ENCODE measurements around the gene JCHAIN. TPM values are rescaled to one million over a fixed set of nuclear protein-coding genes. Genes with fewer than 3 reads are reported as not detected.

The JCHAIN gene
- total and polyA plus RNA-seq, 2 of the 13 experiments (the other 11 are each of a cell fraction or from before 2014, with no cell fraction given), result not detected

DNA sequence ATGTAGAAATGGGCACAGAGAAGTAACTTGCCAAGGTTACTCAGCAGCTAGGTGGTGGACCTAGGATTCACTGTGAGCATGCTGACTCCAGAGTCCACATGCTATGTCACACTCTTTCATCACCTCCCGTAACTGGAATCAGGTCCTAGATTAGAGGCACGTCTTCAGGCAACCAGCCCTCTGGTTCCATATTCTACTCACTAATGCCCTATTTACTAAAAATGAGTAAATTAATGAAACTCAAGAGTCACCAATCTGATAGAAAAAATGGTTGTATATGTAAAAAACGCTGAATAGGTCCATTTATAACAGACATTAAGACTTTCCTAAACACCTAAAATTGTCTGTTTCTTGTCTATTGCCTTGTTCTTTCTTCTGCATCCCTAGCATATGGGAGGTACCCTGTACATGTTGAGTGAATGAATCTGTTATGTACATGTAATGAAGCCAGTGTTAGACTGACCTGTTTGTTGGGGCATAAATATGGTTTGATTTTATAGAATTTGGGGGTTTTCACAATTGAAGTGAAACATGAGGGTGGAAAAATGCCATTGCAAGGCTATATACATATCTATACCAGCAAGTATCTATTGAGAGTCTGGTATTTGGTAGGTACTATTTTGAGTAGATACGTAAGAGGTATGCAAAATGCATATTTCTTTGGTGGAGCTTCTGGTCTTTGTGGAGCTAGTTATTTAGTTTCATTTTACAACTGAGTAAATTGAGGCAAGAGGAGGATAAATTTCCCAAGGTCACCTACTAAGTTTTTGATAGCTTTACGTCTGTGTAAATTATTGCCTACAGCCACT lies 48.0 kb upstream of the JCHAIN start (continued):
- TF ChIP-seq ATRX (CRISPR knock-in tag; IDR thresholded peaks at IDR 0.05; ENCODE audit: borderline replicate concordance), result no peak
- no peak for TF ChIP-seq SUZ12 (IDR thresholded peaks at IDR 0.05; ENCODE audit: low read depth, low read length)
- TF ChIP-seq AHR (CRISPR knock-in tag; IDR thresholded peaks at IDR 0.05), result no peak
- no peak for TF ChIP-seq LCORL (IDR thresholded peaks at IDR 0.05)
- no peak for TF ChIP-seq LCORL (CRISPR knock-in tag; IDR thresholded peaks at IDR 0.05)
- TF ChIP-seq, protein P1, sequence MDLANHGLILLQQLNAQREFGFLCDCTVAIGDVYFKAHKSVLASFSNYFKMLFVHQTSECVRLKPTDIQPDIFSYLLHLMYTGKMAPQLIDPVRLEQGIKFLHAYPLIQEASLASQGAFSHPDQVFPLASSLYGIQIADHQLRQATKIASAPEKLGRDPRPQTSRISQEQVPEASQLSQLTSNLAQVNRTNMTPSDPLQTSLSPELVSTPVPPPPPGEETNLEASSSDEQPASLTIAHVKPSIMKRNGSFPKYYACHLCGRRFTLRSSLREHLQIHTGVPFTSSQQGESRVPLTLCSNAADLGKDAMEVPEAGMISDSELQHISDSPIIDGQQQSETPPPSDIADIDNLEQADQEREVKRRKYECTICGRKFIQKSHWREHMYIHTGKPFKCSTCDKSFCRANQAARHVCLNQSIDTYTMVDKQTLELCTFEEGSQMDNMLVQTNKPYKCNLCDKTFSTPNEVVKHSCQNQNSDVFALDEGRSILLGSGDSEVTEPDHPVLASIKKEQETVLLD (CRISPR knock-in tag; IDR thresholded peaks at IDR 0.05; ENCODE audit: low read depth), result no peak
- no peak for TF ChIP-seq E2F2 (CRISPR knock-in tag; IDR thresholded peaks at IDR 0.05; ENCODE audit: borderline replicate concordance)
- no peak for TF ChIP-seq RARG (CRISPR knock-in tag; IDR thresholded peaks at IDR 0.05; ENCODE audit: low read depth)
- no peak for TF ChIP-seq ZNF468 (CRISPR knock-in tag; IDR thresholded peaks at IDR 0.05)
- TF ChIP-seq ZNF792 (CRISPR knock-in tag; IDR thresholded peaks at IDR 0.05), result peak; percentile 66; the same call in 1 of the 2 replicates
- TF ChIP-seq POGZ (CRISPR knock-in tag; IDR thresholded peaks at IDR 0.05), result peak; percentile 48; the same call in 1 of the 2 replicates
- peak; percentile 52; the same call in 1 of the 2 replicates for TF ChIP-seq ZSCAN9 (CRISPR knock-in tag; IDR thresholded peaks at IDR 0.05; ENCODE audit: borderline replicate concordance)
- TF ChIP-seq ZNF354B (CRISPR knock-in tag; IDR thresholded peaks at IDR 0.05), result no peak
- peak; percentile 33; the same call in 1 of the 2 replicates for TF ChIP-seq HDAC2 (CRISPR knock-in tag; IDR thresholded peaks at IDR 0.05)
- TF ChIP-seq, protein P2, sequence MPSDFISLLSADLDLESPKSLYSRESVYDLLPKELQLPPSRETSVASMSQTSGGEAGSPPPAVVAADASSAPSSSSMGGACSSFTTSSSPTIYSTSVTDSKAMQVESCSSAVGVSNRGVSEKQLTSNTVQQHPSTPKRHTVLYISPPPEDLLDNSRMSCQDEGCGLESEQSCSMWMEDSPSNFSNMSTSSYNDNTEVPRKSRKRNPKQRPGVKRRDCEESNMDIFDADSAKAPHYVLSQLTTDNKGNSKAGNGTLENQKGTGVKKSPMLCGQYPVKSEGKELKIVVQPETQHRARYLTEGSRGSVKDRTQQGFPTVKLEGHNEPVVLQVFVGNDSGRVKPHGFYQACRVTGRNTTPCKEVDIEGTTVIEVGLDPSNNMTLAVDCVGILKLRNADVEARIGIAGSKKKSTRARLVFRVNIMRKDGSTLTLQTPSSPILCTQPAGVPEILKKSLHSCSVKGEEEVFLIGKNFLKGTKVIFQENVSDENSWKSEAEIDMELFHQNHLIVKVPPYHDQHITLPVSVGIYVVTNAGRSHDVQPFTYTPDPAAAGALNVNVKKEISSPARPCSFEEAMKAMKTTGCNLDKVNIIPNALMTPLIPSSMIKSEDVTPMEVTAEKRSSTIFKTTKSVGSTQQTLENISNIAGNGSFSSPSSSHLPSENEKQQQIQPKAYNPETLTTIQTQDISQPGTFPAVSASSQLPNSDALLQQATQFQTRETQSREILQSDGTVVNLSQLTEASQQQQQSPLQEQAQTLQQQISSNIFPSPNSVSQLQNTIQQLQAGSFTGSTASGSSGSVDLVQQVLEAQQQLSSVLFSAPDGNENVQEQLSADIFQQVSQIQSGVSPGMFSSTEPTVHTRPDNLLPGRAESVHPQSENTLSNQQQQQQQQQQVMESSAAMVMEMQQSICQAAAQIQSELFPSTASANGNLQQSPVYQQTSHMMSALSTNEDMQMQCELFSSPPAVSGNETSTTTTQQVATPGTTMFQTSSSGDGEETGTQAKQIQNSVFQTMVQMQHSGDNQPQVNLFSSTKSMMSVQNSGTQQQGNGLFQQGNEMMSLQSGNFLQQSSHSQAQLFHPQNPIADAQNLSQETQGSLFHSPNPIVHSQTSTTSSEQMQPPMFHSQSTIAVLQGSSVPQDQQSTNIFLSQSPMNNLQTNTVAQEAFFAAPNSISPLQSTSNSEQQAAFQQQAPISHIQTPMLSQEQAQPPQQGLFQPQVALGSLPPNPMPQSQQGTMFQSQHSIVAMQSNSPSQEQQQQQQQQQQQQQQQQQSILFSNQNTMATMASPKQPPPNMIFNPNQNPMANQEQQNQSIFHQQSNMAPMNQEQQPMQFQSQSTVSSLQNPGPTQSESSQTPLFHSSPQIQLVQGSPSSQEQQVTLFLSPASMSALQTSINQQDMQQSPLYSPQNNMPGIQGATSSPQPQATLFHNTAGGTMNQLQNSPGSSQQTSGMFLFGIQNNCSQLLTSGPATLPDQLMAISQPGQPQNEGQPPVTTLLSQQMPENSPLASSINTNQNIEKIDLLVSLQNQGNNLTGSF (CRISPR knock-in tag; IDR thresholded peaks at IDR 0.05), result no peak
- TF ChIP-seq ZNF672 (CRISPR knock-in tag; IDR thresholded peaks at IDR 0.05), result no peak
- TF ChIP-seq ZNF142 (CRISPR knock-in tag; IDR thresholded peaks at IDR 0.05), result no peak
